ENCODE data around the gene APOA4. TPM values are rescaled to one million over a fixed set of nuclear protein-coding genes. Genes with fewer than 3 reads are reported as not detected.

APOA4 gene
- total and polyA plus RNA-seq, 2 of the 13 experiments (the other 11 are each of a cell fraction or from before 2014, with no cell fraction given): 3.8 to 7.2 TPM

DNA sequence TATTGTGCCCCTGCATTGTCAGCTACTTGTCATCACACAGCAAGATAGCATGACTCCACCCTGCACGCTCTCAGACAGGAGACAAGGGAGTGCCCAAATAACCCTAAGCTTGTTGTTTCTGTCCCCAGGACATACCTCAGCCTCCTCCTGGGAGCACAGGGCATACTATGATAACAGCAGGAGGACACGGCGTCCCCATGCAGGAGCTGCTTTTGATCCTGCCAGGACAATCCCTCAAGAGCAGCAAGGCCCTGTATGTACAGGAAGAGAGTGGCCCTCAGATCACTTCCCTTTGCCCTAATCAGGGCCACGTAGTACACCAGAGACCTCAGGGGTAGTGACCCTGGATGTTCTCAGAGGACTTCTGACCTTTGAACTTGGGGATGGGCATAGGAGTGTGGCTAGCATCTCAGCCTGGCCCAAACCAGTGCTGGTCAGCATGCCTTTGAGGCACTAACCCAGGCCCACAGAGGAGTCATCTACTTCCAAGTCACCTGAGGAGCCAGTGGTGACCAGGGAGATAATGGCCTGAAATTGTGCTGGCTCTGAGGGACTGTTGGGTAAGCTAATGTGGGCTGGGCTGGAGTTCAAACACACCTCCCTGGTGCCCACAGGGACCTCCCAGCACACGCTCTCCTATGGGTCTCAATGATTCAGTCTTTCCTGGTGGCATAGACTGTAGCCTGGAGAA lies 9.2 kb downstream of the APOA4 start (continued):
- TF ChIP-seq, protein P1, sequence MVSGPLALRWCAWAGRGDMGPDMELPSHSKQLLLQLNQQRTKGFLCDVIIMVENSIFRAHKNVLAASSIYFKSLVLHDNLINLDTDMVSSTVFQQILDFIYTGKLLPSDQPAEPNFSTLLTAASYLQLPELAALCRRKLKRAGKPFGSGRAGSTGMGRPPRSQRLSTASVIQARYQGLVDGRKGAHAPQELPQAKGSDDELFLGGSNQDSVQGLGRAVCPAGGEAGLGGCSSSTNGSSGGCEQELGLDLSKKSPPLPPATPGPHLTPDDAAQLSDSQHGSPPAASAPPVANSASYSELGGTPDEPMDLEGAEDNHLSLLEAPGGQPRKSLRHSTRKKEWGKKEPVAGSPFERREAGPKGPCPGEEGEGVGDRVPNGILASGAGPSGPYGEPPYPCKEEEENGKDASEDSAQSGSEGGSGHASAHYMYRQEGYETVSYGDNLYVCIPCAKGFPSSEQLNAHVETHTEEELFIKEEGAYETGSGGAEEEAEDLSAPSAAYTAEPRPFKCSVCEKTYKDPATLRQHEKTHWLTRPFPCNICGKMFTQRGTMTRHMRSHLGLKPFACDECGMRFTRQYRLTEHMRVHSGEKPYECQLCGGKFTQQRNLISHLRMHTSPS (CRISPR knock-in tag; IDR thresholded peaks at IDR 0.05; ENCODE audit: low read depth): peak; percentile 83; the same call in 1 of the 2 replicates
- TF ChIP-seq, protein P2, sequence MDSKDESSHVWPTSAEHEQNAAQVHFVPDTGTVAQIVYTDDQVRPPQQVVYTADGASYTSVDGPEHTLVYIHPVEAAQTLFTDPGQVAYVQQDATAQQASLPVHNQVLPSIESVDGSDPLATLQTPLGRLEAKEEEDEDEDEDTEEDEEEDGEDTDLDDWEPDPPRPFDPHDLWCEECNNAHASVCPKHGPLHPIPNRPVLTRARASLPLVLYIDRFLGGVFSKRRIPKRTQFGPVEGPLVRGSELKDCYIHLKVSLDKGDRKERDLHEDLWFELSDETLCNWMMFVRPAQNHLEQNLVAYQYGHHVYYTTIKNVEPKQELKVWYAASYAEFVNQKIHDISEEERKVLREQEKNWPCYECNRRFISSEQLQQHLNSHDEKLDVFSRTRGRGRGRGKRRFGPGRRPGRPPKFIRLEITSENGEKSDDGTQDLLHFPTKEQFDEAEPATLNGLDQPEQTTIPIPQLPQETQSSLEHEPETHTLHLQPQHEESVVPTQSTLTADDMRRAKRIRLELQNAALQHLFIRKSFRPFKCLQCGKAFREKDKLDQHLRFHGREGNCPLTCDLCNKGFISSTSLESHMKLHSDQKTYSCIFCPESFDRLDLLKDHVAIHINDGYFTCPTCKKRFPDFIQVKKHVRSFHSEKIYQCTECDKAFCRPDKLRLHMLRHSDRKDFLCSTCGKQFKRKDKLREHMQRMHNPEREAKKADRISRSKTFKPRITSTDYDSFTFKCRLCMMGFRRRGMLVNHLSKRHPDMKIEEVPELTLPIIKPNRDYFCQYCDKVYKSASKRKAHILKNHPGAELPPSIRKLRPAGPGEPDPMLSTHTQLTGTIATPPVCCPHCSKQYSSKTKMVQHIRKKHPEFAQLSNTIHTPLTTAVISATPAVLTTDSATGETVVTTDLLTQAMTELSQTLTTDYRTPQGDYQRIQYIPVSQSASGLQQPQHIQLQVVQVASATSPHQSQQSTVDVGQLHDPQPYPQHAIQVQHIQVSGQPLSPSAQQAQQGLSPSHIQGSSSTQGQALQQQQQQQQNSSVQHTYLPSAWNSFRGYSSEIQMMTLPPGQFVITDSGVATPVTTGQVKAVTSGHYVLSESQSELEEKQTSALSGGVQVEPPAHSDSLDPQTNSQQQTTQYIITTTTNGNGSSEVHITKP (CRISPR knock-in tag; IDR thresholded peaks at IDR 0.05; ENCODE audit: low read depth): 0 out of 2 replicates have a peak, but pooled peaks have one; percentile 23
- peak; percentile 90 for TF ChIP-seq PPARG (CRISPR knock-in tag; conservative IDR thresholded peaks at IDR 0.05)
- 0 out of 2 replicates have a peak, but pooled peaks have one; percentile 33 for TF ChIP-seq KLF11 (CRISPR knock-in tag; IDR thresholded peaks at IDR 0.05)
- peak; percentile 63; the same call in 1 of the 2 replicates for TF ChIP-seq TRIM24 (CRISPR knock-in tag; IDR thresholded peaks at IDR 0.05)
- peak; percentile 82 for TF ChIP-seq ZMYM3 (CRISPR knock-in tag; IDR thresholded peaks at IDR 0.05)
- TF ChIP-seq, protein P3, sequence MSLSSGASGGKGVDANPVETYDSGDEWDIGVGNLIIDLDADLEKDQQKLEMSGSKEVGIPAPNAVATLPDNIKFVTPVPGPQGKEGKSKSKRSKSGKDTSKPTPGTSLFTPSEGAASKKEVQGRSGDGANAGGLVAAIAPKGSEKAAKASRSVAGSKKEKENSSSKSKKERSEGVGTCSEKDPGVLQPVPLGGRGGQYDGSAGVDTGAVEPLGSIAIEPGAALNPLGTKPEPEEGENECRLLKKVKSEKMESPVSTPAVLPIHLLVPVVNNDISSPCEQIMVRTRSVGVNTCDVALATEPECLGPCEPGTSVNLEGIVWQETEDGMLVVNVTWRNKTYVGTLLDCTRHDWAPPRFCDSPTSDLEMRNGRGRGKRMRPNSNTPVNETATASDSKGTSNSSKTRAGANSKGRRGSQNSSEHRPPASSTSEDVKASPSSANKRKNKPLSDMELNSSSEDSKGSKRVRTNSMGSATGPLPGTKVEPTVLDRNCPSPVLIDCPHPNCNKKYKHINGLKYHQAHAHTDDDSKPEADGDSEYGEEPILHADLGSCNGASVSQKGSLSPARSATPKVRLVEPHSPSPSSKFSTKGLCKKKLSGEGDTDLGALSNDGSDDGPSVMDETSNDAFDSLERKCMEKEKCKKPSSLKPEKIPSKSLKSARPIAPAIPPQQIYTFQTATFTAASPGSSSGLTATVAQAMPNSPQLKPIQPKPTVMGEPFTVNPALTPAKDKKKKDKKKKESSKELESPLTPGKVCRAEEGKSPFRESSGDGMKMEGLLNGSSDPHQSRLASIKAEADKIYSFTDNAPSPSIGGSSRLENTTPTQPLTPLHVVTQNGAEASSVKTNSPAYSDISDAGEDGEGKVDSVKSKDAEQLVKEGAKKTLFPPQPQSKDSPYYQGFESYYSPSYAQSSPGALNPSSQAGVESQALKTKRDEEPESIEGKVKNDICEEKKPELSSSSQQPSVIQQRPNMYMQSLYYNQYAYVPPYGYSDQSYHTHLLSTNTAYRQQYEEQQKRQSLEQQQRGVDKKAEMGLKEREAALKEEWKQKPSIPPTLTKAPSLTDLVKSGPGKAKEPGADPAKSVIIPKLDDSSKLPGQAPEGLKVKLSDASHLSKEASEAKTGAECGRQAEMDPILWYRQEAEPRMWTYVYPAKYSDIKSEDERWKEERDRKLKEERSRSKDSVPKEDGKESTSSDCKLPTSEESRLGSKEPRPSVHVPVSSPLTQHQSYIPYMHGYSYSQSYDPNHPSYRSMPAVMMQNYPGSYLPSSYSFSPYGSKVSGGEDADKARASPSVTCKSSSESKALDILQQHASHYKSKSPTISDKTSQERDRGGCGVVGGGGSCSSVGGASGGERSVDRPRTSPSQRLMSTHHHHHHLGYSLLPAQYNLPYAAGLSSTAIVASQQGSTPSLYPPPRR (CRISPR knock-in tag; IDR thresholded peaks at IDR 0.05; ENCODE audit: borderline replicate concordance): peak; percentile 36; the same call in 1 of the 2 replicates
- TF ChIP-seq KDM3A (CRISPR knock-in tag; IDR thresholded peaks at IDR 0.05; ENCODE audit: low read depth): no peak
- no peak for TF ChIP-seq CAMTA2 (CRISPR knock-in tag; IDR thresholded peaks at IDR 0.05; ENCODE audit: borderline replicate concordance)
- peak; percentile 32; the same call in 1 of the 2 replicates for TF ChIP-seq GFI1 (CRISPR knock-in tag; IDR thresholded peaks at IDR 0.05; ENCODE audit: borderline replicate concordance)
- TF ChIP-seq, protein P4, sequence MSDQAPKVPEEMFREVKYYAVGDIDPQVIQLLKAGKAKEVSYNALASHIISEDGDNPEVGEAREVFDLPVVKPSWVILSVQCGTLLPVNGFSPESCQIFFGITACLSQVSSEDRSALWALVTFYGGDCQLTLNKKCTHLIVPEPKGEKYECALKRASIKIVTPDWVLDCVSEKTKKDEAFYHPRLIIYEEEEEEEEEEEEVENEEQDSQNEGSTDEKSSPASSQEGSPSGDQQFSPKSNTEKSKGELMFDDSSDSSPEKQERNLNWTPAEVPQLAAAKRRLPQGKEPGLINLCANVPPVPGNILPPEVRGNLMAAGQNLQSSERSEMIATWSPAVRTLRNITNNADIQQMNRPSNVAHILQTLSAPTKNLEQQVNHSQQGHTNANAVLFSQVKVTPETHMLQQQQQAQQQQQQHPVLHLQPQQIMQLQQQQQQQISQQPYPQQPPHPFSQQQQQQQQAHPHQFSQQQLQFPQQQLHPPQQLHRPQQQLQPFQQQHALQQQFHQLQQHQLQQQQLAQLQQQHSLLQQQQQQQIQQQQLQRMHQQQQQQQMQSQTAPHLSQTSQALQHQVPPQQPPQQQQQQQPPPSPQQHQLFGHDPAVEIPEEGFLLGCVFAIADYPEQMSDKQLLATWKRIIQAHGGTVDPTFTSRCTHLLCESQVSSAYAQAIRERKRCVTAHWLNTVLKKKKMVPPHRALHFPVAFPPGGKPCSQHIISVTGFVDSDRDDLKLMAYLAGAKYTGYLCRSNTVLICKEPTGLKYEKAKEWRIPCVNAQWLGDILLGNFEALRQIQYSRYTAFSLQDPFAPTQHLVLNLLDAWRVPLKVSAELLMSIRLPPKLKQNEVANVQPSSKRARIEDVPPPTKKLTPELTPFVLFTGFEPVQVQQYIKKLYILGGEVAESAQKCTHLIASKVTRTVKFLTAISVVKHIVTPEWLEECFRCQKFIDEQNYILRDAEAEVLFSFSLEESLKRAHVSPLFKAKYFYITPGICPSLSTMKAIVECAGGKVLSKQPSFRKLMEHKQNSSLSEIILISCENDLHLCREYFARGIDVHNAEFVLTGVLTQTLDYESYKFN (CRISPR knock-in tag; conservative IDR thresholded peaks at IDR 0.05): peak; percentile 37; the same call in 1 of the 2 replicates
- 0 out of 2 replicates have a peak, but pooled peaks have one; percentile 30 for TF ChIP-seq SPEN (CRISPR knock-in tag; IDR thresholded peaks at IDR 0.05; ENCODE audit: low read depth)
- TF ChIP-seq STAT5B (CRISPR knock-in tag; IDR thresholded peaks at IDR 0.05): no peak

All from HepG2 (cell line).